Measurements from ENCODE around the gene UMAD1.

- no peak for TF ChIP-seq RARB (CRISPR knock-in tag; IDR thresholded peaks at IDR 0.05)
- TF ChIP-seq ZNF8 (CRISPR knock-in tag; IDR thresholded peaks at IDR 0.05): no peak
- TF ChIP-seq PATZ1 (CRISPR knock-in tag; IDR thresholded peaks at IDR 0.05; ENCODE audit: borderline replicate concordance): no peak
- no peak for TF ChIP-seq ZFP3 (CRISPR knock-in tag; IDR thresholded peaks at IDR 0.05)
- no peak for TF ChIP-seq ZC3H10 (CRISPR knock-in tag; IDR thresholded peaks at IDR 0.05)
- no peak for TF ChIP-seq TSHZ2 (CRISPR knock-in tag; IDR thresholded peaks at IDR 0.05)
- no peak for TF ChIP-seq SNAI2 (CRISPR knock-in tag; IDR thresholded peaks at IDR 0.05)
- TF ChIP-seq CREB5 (CRISPR knock-in tag; IDR thresholded peaks at IDR 0.05; ENCODE audit: low read depth): no peak
- TF ChIP-seq ZFP30 (CRISPR knock-in tag; IDR thresholded peaks at IDR 0.05): no peak
- TF ChIP-seq GLIS3 (CRISPR knock-in tag; IDR thresholded peaks at IDR 0.05): no peak
- TF ChIP-seq CSDC2 (CRISPR knock-in tag; IDR thresholded peaks at IDR 0.05): no peak
- no peak for TF ChIP-seq ZNF565 (CRISPR knock-in tag; conservative IDR thresholded peaks at IDR 0.05; ENCODE audit: low read depth)
- no peak for TF ChIP-seq ESRRG (CRISPR knock-in tag; IDR thresholded peaks at IDR 0.05)
Measured at GRCh38 chr7:7919449-7919945, 278.9 kb downstream of the UMAD1 start.

All from SK-N-SH treated with all-trans-retinoic acid at 6 μM for 48 hours (cell line).